Measurements from ENCODE around the gene TNS1. TPM values are rescaled to one million over a fixed set of nuclear protein-coding genes. Genes with fewer than 3 reads are reported as not detected.

Gene TNS1
- total RNA-seq, 1 experiment from 2014 or later: 6.2 TPM

GRCh38 chr2:217842017-217842416 lies 160.8 kb downstream of the TNS1 start:
- no peak overlapping the region for H2AFZ ChIP-seq (ENCODE audit: low read depth, low read length, poor library complexity, severe bottlenecking)
- BruUV-seq (replicated peaks): no TSS peak
- no peak for DNase-seq (ENCODE audit: low read depth, low spot score)
- peaks cover 9 to 18% of the 10 kb centered on the region in 2 experiments for H3K4me1 ChIP-seq (ENCODE audit: control insufficient read depth in 1 of 2, insufficient read depth in 2 of 2, low read length in 2 of 2)
- H3K9me2 ChIP-seq (ENCODE audit: insufficient read depth): no peaks in the 10 kb centered on the region
- no peaks in the 10 kb centered on the region for H3K36me3 ChIP-seq (ENCODE audit: control insufficient read depth in 1 of 2, insufficient read depth in 2 of 2, low read length in 2 of 2)
- no peaks in the 10 kb centered on the region for H3K79me2 ChIP-seq (ENCODE audit: insufficient read depth, low read length)
- intact Hi-C loops (cut with micrococcal nuclease): no loop called here
- H4K20me1 ChIP-seq (ENCODE audit: insufficient read depth): no peaks in the 10 kb centered on the region
- RAD21 ChIA-PET (ENCODE audit: low non-redundant PET in 1 of 2, low total read pairs in 2 of 2, uncharacterized antibody in 2 of 2, unreplicated experiment in 2 of 2): no interaction called here
- no peaks in the 10 kb centered on the region for H3K27me3 ChIP-seq (ENCODE audit: insufficient read depth, low read length)
- CTCF ChIA-PET: no interaction called here
- H3K4me3 ChIP-seq (replicated peaks in 1 of 2; ENCODE audit: low read depth in 1 of 2, low read length in 2 of 2): no peak overlapping the region
- no peak overlapping the region for H3K27ac ChIP-seq (ENCODE audit: low read depth, low read length)
- peaks cover 0 to 4% of the 10 kb centered on the region in 2 experiments; a peak in 1 of 4 replicates for H3K9me3 ChIP-seq (ENCODE audit: control insufficient read depth in 1 of 2, insufficient read depth in 1 of 2, low read depth in 1 of 2, low read length in 2 of 2)
- ATAC-seq: no peak
- H3K4me2 ChIP-seq (ENCODE audit: low read length): no peak overlapping the region
- POLR2A ChIA-PET: no interaction called here
- TF ChIP-seq EZH2phosphoT487 (IDR thresholded peaks at IDR 0.05; ENCODE audit: borderline replicate concordance) (no peak), EZH2 (IDR thresholded peaks at IDR 0.05) (no peak), ELF1 (IDR thresholded peaks at IDR 0.05; ENCODE audit: borderline replicate concordance, low read depth) (no peak), YY1 (IDR thresholded peaks at IDR 0.05; ENCODE audit: extremely low read depth, insufficient replicate concordance, low read depth, low read length) (no peak), SIN3A (IDR thresholded peaks at IDR 0.05; ENCODE audit: low read depth) (no peak), ZFX (IDR thresholded peaks at IDR 0.05) (no peak), ZNF274 (IDR thresholded peaks at IDR 0.05; ENCODE audit: low read depth, low read length) (no peak), FOSL1 (IDR thresholded peaks at IDR 0.05; ENCODE audit: low read depth) (no peak)
- H3K9ac ChIP-seq (ENCODE audit: low read length): no peak overlapping the region

GRCh38 chr2:217840522-217840921 lies 162.3 kb downstream of the TNS1 start:
- Histone ChIP-seq H3K27ac (ENCODE audit: low read depth, low read length) (no peak overlapping the region), H3K9me3 (ENCODE audit: control insufficient read depth in 1 of 2, insufficient read depth in 1 of 2, low read depth in 1 of 2, low read length in 2 of 2) (peaks cover 0 to 4% of the 10 kb centered on the region in 2 experiments; a peak in 1 of 4 replicates), H3K9ac (ENCODE audit: low read length) (no peak overlapping the region), H3K36me3 (ENCODE audit: control insufficient read depth in 1 of 2, insufficient read depth in 2 of 2, low read length in 2 of 2) (no peaks in the 10 kb centered on the region), H3K4me3 (replicated peaks in 1 of 2; ENCODE audit: low read depth in 1 of 2, low read length in 2 of 2) (no peak overlapping the region), H3K27me3 (ENCODE audit: insufficient read depth, low read length) (no peaks in the 10 kb centered on the region), H3K4me1 (ENCODE audit: control insufficient read depth in 1 of 2, insufficient read depth in 2 of 2, low read length in 2 of 2) (peaks cover 4 to 9% of the 10 kb centered on the region in 2 experiments; a peak in 3 of 4 replicates), H3K79me2 (ENCODE audit: insufficient read depth, low read length) (no peaks in the 10 kb centered on the region), H3K4me2 (ENCODE audit: low read length) (no peak overlapping the region), H2AFZ (ENCODE audit: low read depth, low read length, poor library complexity, severe bottlenecking) (no peak overlapping the region), H3K9me2 (ENCODE audit: insufficient read depth) (no peaks in the 10 kb centered on the region), H4K20me1 (ENCODE audit: insufficient read depth) (no peaks in the 10 kb centered on the region)
- DNase-seq (ENCODE audit: low read depth, low spot score) (no peak), ATAC-seq (no peak)
- TF ChIP-seq, protein P1, sequence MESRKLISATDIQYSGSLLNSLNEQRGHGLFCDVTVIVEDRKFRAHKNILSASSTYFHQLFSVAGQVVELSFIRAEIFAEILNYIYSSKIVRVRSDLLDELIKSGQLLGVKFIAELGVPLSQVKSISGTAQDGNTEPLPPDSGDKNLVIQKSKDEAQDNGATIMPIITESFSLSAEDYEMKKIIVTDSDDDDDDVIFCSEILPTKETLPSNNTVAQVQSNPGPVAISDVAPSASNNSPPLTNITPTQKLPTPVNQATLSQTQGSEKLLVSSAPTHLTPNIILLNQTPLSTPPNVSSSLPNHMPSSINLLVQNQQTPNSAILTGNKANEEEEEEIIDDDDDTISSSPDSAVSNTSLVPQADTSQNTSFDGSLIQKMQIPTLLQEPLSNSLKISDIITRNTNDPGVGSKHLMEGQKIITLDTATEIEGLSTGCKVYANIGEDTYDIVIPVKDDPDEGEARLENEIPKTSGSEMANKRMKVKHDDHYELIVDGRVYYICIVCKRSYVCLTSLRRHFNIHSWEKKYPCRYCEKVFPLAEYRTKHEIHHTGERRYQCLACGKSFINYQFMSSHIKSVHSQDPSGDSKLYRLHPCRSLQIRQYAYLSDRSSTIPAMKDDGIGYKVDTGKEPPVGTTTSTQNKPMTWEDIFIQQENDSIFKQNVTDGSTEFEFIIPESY (IDR thresholded peaks at IDR 0.05; ENCODE audit: extremely low read depth, insufficient replicate concordance, low read length): no peak
- TF ChIP-seq ATF3 (IDR thresholded peaks at IDR 0.05): no peak
- no peak for TF ChIP-seq YY1 (IDR thresholded peaks at IDR 0.05; ENCODE audit: extremely low read depth, insufficient replicate concordance, low read depth, low read length)
- ChIA-PET POLR2A (no interaction called here), CTCF (no interaction called here), RAD21 (ENCODE audit: low non-redundant PET in 1 of 2, low total read pairs in 2 of 2, uncharacterized antibody in 2 of 2, unreplicated experiment in 2 of 2) (no interaction called here)
- intact Hi-C loops (cut with micrococcal nuclease): no loop called here
- no TSS peak for BruUV-seq (replicated peaks)

All from HCT116 (cell line).